ENCODE measurements around the gene JARID2.

Gene JARID2

DNA sequence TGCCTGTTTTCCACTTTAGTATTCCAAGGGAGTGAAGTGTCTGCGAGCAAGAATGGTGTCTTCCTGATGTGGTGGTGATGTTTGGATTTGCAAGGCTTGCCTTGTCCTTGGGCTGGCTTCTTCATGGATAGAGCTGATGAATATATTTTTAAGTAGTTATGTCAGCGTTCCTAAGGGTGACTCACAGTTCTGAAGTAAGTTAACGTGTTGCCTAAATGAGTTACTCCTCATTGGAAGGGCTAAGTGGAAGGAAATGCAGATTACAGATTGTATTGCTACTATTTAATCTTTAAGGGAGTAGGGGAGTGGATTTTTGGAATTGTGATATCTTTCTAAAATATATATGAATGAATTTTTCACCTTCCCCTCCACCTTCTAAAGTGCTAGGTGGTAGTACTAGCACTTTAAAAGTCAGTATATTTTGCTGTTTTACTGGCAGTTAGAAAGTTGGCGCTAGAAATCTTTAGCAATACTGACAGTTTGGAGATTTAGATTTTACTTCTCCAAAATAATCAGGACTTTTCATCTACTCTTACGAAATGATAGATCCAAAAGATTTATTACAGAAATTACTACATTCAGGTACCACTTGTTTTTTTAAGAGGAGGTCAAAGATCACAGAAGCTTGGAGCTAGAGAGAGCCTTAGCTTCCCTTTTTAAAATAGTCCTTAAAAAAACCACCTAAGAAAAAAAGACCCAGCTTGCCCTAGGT is 197.4 kb downstream of the JARID2 start (continued):
- TF ChIP-seq ZNF530 (tag by site-specific recombination; IDR thresholded peaks at IDR 0.05; ENCODE audit: low read depth) = no peak

DNA sequence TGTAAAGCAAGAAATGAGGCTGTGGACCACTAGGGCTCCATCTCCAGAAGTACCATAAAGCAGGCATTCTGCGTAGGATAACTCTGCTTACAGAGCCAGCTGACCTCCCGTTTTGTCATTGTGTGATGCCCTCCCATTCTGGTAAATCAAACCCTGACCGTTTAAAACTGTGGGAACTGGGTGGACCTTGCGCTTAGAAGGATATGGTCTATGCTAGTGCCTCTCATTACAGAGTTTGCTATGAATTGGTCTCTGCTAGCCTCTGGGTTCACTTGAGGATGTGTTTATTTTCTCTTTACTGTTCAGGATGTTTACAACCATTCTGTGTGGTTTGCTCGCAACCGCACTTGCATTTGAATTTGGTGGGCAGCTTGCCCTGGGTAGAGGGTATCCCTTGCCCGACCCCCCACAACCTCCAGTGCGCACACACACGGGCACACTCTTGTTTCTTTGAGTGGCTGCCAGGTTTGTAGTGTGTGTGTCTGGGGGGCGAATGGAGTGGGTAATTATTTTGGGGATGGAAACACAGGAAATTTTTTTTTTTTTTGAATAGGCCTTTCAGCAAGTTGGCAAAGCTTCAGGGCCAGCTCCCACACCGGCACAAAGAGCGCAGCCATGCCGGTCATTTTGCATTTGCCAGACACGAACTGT is 198.3 kb downstream of the JARID2 start:
- no peaks in the 10 kb centered on the region for H3K9me3 ChIP-seq (ENCODE audit: control insufficient read depth, insufficient read depth, low read depth, low read length)
- TF ChIP-seq ZNF341 (tag by site-specific recombination; IDR thresholded peaks at IDR 0.05; ENCODE audit: low read depth) = no peak
- TF ChIP-seq ZNF670 (tag by site-specific recombination; IDR thresholded peaks at IDR 0.05; ENCODE audit: low read depth) = no peak
- TF ChIP-seq FEZF1 (tag by site-specific recombination; IDR thresholded peaks at IDR 0.05) = no peak
- TF ChIP-seq ZNF501 (tag by site-specific recombination; IDR thresholded peaks at IDR 0.05) = no peak
- no peak for TF ChIP-seq ZNF426 (tag by site-specific recombination; IDR thresholded peaks at IDR 0.05)
- TF ChIP-seq MYNN (tag by site-specific recombination; IDR thresholded peaks at IDR 0.05; ENCODE audit: borderline replicate concordance) = no peak
- TF ChIP-seq, protein P1, sequence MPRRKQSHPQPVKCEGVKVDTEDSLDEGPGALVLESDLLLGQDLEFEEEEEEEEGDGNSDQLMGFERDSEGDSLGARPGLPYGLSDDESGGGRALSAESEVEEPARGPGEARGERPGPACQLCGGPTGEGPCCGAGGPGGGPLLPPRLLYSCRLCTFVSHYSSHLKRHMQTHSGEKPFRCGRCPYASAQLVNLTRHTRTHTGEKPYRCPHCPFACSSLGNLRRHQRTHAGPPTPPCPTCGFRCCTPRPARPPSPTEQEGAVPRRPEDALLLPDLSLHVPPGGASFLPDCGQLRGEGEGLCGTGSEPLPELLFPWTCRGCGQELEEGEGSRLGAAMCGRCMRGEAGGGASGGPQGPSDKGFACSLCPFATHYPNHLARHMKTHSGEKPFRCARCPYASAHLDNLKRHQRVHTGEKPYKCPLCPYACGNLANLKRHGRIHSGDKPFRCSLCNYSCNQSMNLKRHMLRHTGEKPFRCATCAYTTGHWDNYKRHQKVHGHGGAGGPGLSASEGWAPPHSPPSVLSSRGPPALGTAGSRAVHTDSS (tag by site-specific recombination; IDR thresholded peaks at IDR 0.05) = no peak
- TF ChIP-seq, protein P2, sequence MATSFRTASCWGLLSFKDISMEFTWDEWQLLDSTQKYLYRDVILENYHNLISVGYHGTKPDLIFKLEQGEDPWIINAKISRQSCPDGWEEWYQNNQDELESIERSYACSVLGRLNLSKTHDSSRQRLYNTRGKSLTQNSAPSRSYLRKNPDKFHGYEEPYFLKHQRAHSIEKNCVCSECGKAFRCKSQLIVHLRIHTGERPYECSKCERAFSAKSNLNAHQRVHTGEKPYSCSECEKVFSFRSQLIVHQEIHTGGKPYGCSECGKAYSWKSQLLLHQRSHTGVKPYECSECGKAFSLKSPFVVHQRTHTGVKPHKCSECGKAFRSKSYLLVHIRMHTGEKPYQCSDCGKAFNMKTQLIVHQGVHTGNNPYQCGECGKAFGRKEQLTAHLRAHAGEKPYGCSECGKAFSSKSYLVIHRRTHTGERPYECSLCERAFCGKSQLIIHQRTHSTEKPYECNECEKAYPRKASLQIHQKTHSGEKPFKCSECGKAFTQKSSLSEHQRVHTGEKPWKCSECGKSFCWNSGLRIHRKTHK (tag by site-specific recombination; IDR thresholded peaks at IDR 0.05) = no peak
- H3K4me1 ChIP-seq (ENCODE audit: control insufficient read depth, insufficient read depth, low read length) = peaks cover 49% of the 10 kb centered on the region
- no peak overlapping the region for H3K27ac ChIP-seq (ENCODE audit: extremely low read depth, low read depth, low read length)
- ChIA-PET POLR2A (no interaction called here), CTCF (interaction anchor here (0.7 to 4.9 kb wide), 7 partner anchors 20 to 773 kb away, joined by 3 to 30 read pairs (median 4); no protein-coding TSS in a partner anchor)
- no peak overlapping the region for H3K4me3 ChIP-seq (ENCODE audit: low read depth, low read length)
- no peaks in the 10 kb centered on the region for H3K36me3 ChIP-seq (ENCODE audit: control insufficient read depth in 2 of 2, insufficient read depth in 1 of 2, low read length in 2 of 2)

DNA sequence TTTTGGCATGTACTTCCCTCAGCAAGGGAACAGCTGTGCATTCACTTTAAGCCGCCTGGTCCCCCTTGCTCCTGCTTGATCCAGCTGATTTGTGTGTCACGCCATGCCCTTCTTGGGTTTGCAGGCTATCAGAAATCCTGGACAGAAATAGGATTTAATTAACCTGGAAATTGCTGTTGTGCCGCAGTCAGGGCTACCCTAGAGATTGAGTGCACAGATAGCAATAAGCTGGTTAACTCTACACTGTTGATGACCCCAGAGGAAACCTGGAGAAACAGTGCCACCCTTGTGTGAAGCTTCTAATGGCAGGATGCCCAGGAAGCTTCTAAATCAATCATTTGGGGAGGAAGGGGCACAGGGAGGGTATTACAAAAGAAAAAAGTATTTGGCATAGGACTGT is 199.0 kb downstream of the JARID2 start:
- POLR2A ChIA-PET = no interaction called here
- peaks cover 46% of the 10 kb centered on the region for H3K4me1 ChIP-seq (ENCODE audit: control insufficient read depth, insufficient read depth, low read length)
- TF ChIP-seq ZNF221 (tag by site-specific recombination; IDR thresholded peaks at IDR 0.05; ENCODE audit: borderline replicate concordance) = no peak
- no peak for TF ChIP-seq ZBTB8A (tag by site-specific recombination; IDR thresholded peaks at IDR 0.05)
- TF ChIP-seq, protein P3, sequence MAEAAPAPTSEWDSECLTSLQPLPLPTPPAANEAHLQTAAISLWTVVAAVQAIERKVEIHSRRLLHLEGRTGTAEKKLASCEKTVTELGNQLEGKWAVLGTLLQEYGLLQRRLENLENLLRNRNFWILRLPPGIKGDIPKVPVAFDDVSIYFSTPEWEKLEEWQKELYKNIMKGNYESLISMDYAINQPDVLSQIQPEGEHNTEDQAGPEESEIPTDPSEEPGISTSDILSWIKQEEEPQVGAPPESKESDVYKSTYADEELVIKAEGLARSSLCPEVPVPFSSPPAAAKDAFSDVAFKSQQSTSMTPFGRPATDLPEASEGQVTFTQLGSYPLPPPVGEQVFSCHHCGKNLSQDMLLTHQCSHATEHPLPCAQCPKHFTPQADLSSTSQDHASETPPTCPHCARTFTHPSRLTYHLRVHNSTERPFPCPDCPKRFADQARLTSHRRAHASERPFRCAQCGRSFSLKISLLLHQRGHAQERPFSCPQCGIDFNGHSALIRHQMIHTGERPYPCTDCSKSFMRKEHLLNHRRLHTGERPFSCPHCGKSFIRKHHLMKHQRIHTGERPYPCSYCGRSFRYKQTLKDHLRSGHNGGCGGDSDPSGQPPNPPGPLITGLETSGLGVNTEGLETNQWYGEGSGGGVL (tag by site-specific recombination; IDR thresholded peaks at IDR 0.05) = no peak
- no peak for TF ChIP-seq HOXD13 (CRISPR knock-in tag; IDR thresholded peaks at IDR 0.05; ENCODE audit: borderline replicate concordance)
- TF ChIP-seq ZNF560 (tag by site-specific recombination; IDR thresholded peaks at IDR 0.05; ENCODE audit: borderline replicate concordance) = no peak
- TF ChIP-seq ZIC2 (tag by site-specific recombination; IDR thresholded peaks at IDR 0.05) = peak; percentile 39
- TF ChIP-seq, protein P4, sequence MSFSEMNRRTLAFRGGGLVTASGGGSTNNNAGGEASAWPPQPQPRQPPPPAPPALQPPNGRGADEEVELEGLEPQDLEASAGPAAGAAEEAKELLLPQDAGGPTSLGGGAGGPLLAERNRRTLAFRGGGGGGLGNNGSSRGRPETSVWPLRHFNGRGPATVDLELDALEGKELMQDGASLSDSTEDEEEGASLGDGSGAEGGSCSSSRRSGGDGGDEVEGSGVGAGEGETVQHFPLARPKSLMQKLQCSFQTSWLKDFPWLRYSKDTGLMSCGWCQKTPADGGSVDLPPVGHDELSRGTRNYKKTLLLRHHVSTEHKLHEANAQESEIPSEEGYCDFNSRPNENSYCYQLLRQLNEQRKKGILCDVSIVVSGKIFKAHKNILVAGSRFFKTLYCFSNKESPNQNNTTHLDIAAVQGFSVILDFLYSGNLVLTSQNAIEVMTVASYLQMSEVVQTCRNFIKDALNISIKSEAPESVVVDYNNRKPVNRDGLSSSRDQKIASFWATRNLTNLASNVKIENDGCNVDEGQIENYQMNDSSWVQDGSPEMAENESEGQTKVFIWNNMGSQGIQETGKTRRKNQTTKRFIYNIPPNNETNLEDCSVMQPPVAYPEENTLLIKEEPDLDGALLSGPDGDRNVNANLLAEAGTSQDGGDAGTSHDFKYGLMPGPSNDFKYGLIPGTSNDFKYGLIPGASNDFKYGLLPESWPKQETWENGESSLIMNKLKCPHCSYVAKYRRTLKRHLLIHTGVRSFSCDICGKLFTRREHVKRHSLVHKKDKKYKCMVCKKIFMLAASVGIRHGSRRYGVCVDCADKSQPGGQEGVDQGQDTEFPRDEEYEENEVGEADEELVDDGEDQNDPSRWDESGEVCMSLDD (tag by site-specific recombination; IDR thresholded peaks at IDR 0.05) = no peak
- peak; percentile 26; the same call in 1 of the 2 replicates for TF ChIP-seq ZXDB (tag by site-specific recombination; IDR thresholded peaks at IDR 0.05)
- TF ChIP-seq ZNF521 (tag by site-specific recombination; IDR thresholded peaks at IDR 0.05) = no peak
- 0 out of 2 replicates have a peak, but pooled peaks have one; percentile 47 for TF ChIP-seq ZNF561 (tag by site-specific recombination; IDR thresholded peaks at IDR 0.05; ENCODE audit: borderline replicate concordance)
- peak; percentile 95 for TF ChIP-seq ZNF660 (tag by site-specific recombination; IDR thresholded peaks at IDR 0.05)
- TF ChIP-seq, protein P5, sequence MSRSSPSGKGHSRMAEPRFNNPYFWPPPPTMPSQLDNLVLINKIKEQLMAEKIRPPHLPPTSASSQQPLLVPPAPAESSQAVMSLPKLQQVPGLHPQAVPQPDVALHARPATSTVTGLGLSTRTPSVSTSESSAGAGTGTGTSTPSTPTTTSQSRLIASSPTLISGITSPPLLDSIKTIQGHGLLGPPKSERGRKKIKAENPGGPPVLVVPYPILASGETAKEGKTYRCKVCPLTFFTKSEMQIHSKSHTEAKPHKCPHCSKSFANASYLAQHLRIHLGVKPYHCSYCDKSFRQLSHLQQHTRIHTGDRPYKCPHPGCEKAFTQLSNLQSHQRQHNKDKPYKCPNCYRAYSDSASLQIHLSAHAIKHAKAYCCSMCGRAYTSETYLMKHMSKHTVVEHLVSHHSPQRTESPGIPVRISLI (tag by site-specific recombination; IDR thresholded peaks at IDR 0.05) = no peak
- peak; percentile 14; the same call in 1 of the 2 replicates for TF ChIP-seq ZNF843 (tag by site-specific recombination; IDR thresholded peaks at IDR 0.05)
- no peak for TF ChIP-seq ZNF623 (tag by site-specific recombination; IDR thresholded peaks at IDR 0.05)

More for the DNA sequence above, 199.0 kb downstream of the JARID2 start:
- no peaks in the 10 kb centered on the region for H3K9me3 ChIP-seq (ENCODE audit: control insufficient read depth, insufficient read depth, low read depth, low read length)
- no peak overlapping the region; the same call in 1 of the 2 replicates for H3K27ac ChIP-seq (ENCODE audit: extremely low read depth, low read depth, low read length)
- CTCF ChIA-PET = interaction anchor here (0.7 to 4.9 kb wide), 7 partner anchors 19 to 300 kb away, joined by 3 to 30 read pairs (median 4); no protein-coding TSS in a partner anchor
- no peaks in the 10 kb centered on the region for H3K36me3 ChIP-seq (ENCODE audit: control insufficient read depth in 2 of 2, insufficient read depth in 1 of 2, low read length in 2 of 2)
- H3K4me3 ChIP-seq (ENCODE audit: low read depth, low read length) = no peak overlapping the region
